H1 (cell line): ENCODE data around the gene CEP72. TPM values are rescaled to one million over a fixed set of nuclear protein-coding genes. Genes with fewer than 3 reads are reported as not detected.

Experiments used
- CTCF ChIA-PET: fragments of 300-600 bp; sonication (Branson Sonifier 250); formaldehyde crosslinking; loops from one replicate; lab custom pipeline; 2021; ENCODE audit not compliant: partially characterized antibody; lab: Charles Lee
- POLR2A ChIA-PET: fragments of 300-600 bp; sonication (Branson Sonifier 250); formaldehyde crosslinking; loops from one replicate; lab custom pipeline; 2021; ENCODE audit warnings: inconsistent platforms; ENCODE audit not compliant: partially characterized antibody; lab: Charles Lee
- DNase-seq, 2 experiments: peaks; one replicate each; pipeline versions ENCODE4 v3.0.0 to v3.0.0-alpha.2; 2010 to 2022; ENCODE audit warnings: low spot score in 2 of 2, low read depth in 1 of 2, mixed read lengths in 1 of 2
- FAIRE-seq: peaks from 2 replicates; lab custom pipeline; 2011; peaks lifted over from hg19 to GRCh38; lab: Jason Lieb, UNC
- H2AFZ ChIP-seq: 2 replicates; pipeline ENCODE4 v1.8.1; 2012; ENCODE audit warnings: low read length, inconsistent platforms
- H2AK5ac ChIP-seq: 2 replicates; pipeline ENCODE4 v1.6.1; 2013; ENCODE audit warnings: low read depth, low read length
- H2BK120ac ChIP-seq: replicated peaks from 2 replicates; pipeline ENCODE3; 2013; ENCODE audit warnings: low read depth, low read length, inconsistent platforms
- H2BK12ac ChIP-seq: 2 replicates; pipeline ENCODE4 v1.6.1; 2013; ENCODE audit warnings: low read depth, low read length
- H2BK15ac ChIP-seq: 2 replicates; pipeline ENCODE4 v1.6.1; 2013; ENCODE audit warnings: low read length
- H2BK20ac ChIP-seq: 2 replicates; pipeline ENCODE4 v1.6.1; 2013; ENCODE audit warnings: low read length
- H2BK5ac ChIP-seq: 2 replicates; pipeline ENCODE4 v1.6.1; 2013; ENCODE audit warnings: low read depth, low read length
- H3K14ac ChIP-seq: 2 replicates; pipeline ENCODE4 v1.6.1; 2013; ENCODE audit warnings: inconsistent platforms; ENCODE audit not compliant: insufficient read length
- H3K18ac ChIP-seq: 2 replicates; pipeline ENCODE4 v1.6.1; 2013; ENCODE audit warnings: low read length; ENCODE audit errors: extremely low read depth
- H3K23ac ChIP-seq: 2 replicates; pipeline ENCODE4 v1.6.1; 2013; ENCODE audit warnings: inconsistent platforms; ENCODE audit not compliant: insufficient read length
- H3K23me2 ChIP-seq: 2 replicates; pipeline ENCODE4 v1.6.1; 2013; ENCODE audit warnings: low read depth, low read length
- H3K27ac ChIP-seq: 2 replicates; pipeline ENCODE4 v1.6.1; 2011; ENCODE audit warnings: low read depth, low read length, inconsistent platforms
- H3K27me3 ChIP-seq, 4 experiments: replicated peaks in 1 of 4; 1 replicate in 1 of 4; 2 replicates in 3 of 4; pipeline versions ENCODE4 v1.6.1 to v1.8.1; 2011 to 2013; ENCODE audit warnings: low read length in 3 of 4, mild to moderate bottlenecking in 3 of 4, inconsistent platforms in 2 of 4, mixed read lengths in 2 of 4, moderate library complexity in 1 of 4; ENCODE audit not compliant: control insufficient read depth in 3 of 4, insufficient read depth in 3 of 4; ENCODE audit errors: extremely low read depth in 1 of 4
- H3K36me3 ChIP-seq, 4 experiments: 2 replicates each; pipeline versions ENCODE4 v1.6.1 to v1.8.1; 2011 to 2013; ENCODE audit warnings: mild to moderate bottlenecking in 4 of 4, low read length in 3 of 4, moderate library complexity in 2 of 4, control low read depth in 1 of 4, inconsistent platforms in 1 of 4; ENCODE audit not compliant: insufficient read depth in 4 of 4, control insufficient read depth in 2 of 4
- H3K4ac ChIP-seq: replicated peaks from 2 replicates; pipeline ENCODE3; 2013; ENCODE audit warnings: low read length, low read depth, mixed read lengths, inconsistent platforms; ENCODE audit not compliant: insufficient read length
- H3K4me1 ChIP-seq, 4 experiments: replicated peaks in 1 of 4; 1 replicate in 1 of 4; 2 replicates in 3 of 4; pipeline versions ENCODE4 v1.6.1 to v1.8.1; 2011 to 2013; ENCODE audit warnings: low read length in 3 of 4, inconsistent platforms in 2 of 4, mixed read lengths in 1 of 4; ENCODE audit not compliant: insufficient read depth in 4 of 4, control insufficient read depth in 3 of 4
- H3K4me2 ChIP-seq, 2 experiments: 2 replicates each; pipeline versions ENCODE4 v1.6.1 to v1.8.1; 2011 to 2013; ENCODE audit warnings: low read depth in 2 of 2, low read length in 2 of 2, control low read depth in 1 of 2, inconsistent platforms in 1 of 2, mild to moderate bottlenecking in 1 of 2; ENCODE audit not compliant: insufficient read depth in 1 of 2
- H3K4me3 ChIP-seq, 4 experiments: fragments of 200-600, 300-600 bp in 1 of 4; sonication (generic), shearing (Covaris generic), sonication (Bioruptor Twin) in 1 of 4; 2 replicates each; pipeline versions ENCODE4 v1.5.1 to v1.8.1; 2011 to 2016; ENCODE audit warnings: low read length in 4 of 4, low read depth in 3 of 4, control low read depth in 2 of 4, inconsistent platforms in 2 of 4, mild to moderate bottlenecking in 2 of 4, mixed read lengths in 1 of 4, moderate library complexity in 1 of 4; ENCODE audit not compliant: insufficient read depth in 2 of 4; ENCODE audit errors: extremely low read depth in 1 of 4
- H3K56ac ChIP-seq: replicated peaks from 2 replicates; pipeline ENCODE3; 2013; ENCODE audit warnings: low read depth, mild to moderate bottlenecking, mixed read lengths, low read length, inconsistent platforms; ENCODE audit not compliant: insufficient read length
- H3K79me1 ChIP-seq: 2 replicates; pipeline ENCODE4 v1.6.1; 2013; ENCODE audit warnings: low read depth, low read length, control low read depth
- H3K79me2 ChIP-seq, 2 experiments: 2 replicates each; pipeline versions ENCODE4 v1.6.1 to v1.8.1; 2012 to 2013; ENCODE audit warnings: low read length in 2 of 2, mild to moderate bottlenecking in 2 of 2, inconsistent platforms in 1 of 2; ENCODE audit not compliant: insufficient read depth in 2 of 2, control insufficient read depth in 1 of 2
- H3K9ac ChIP-seq, 4 experiments: replicated peaks in 1 of 4; 1 replicate in 1 of 4; 2 replicates in 3 of 4; pipeline versions ENCODE4 v1.6.1 to v1.8.1; 2011 to 2013; ENCODE audit warnings: low read depth in 3 of 4, low read length in 3 of 4, control low read depth in 2 of 4, mild to moderate bottlenecking in 2 of 4, moderate library complexity in 2 of 4, inconsistent platforms in 1 of 4; ENCODE audit errors: extremely low read depth in 1 of 4
- H3K9me3 ChIP-seq, 2 experiments: 2 replicates each; pipeline versions ENCODE4 v1.6.1 to v1.8.1; 2012 to 2013; ENCODE audit warnings: mild to moderate bottlenecking in 2 of 2, moderate library complexity in 2 of 2, control low read depth in 1 of 2, inconsistent platforms in 1 of 2, low read depth in 1 of 2, low read length in 1 of 2, mixed read lengths in 1 of 2; ENCODE audit not compliant: insufficient read depth in 2 of 2
- H4K20me1 ChIP-seq, 2 experiments: replicated peaks in 1 of 2; 2 replicates each; pipeline versions ENCODE3 to v1.8.1; 2011 to 2013; ENCODE audit warnings: inconsistent platforms in 2 of 2, low read length in 2 of 2, mild to moderate bottlenecking in 1 of 2; ENCODE audit not compliant: insufficient read depth in 2 of 2, control insufficient read depth in 1 of 2
- H4K5ac ChIP-seq: 2 replicates; pipeline ENCODE4 v1.6.1; 2013; ENCODE audit warnings: low read length, low read depth, mixed read lengths, inconsistent platforms; ENCODE audit not compliant: insufficient read length
- H4K8ac ChIP-seq: 2 replicates; pipeline ENCODE4 v1.8.0; 2013; ENCODE audit warnings: mild to moderate bottlenecking, moderate library complexity, low read length, inconsistent platforms; ENCODE audit not compliant: insufficient read depth; ENCODE audit errors: extremely low read depth
- H4K91ac ChIP-seq: replicated peaks from 2 replicates; pipeline ENCODE3; 2013; ENCODE audit warnings: low read length, mixed read lengths, inconsistent platforms; ENCODE audit not compliant: insufficient read length
- BACH1 ChIP-seq: IDR thresholded peaks from 2 replicates; pipeline ENCODE4 v1.6.1; 2012; ENCODE audit warnings: low read length, improper control_type of control experiment
- BRCA1 ChIP-seq: IDR thresholded peaks from 2 replicates; pipeline ENCODE4 v1.6.1; 2012; ENCODE audit warnings: low read depth, low read length, improper control_type of control experiment
- JUN ChIP-seq: IDR thresholded peaks from 2 replicates; pipeline ENCODE4 v1.6.1; 2011; ENCODE audit warnings: low read depth, mild to moderate bottlenecking, improper control_type of control experiment, low read length
- NRF1 ChIP-seq: IDR thresholded peaks from 2 replicates; pipeline ENCODE4 v1.6.1; 2011; ENCODE audit warnings: mild to moderate bottlenecking, low read depth, low read length, improper control_type of control experiment
- RAD21 ChIP-seq, 2 experiments: IDR thresholded peaks in 1 of 2; conservative IDR thresholded peaks in 1 of 2; 2 replicates each; pipeline ENCODE4 v1.6.1; 2011; ENCODE audit warnings: low read depth in 2 of 2, low read length in 2 of 2, improper control_type of control experiment in 1 of 2, inconsistent platforms in 1 of 2, mild to moderate bottlenecking in 1 of 2, moderate library complexity in 1 of 2
- RBBP5 ChIP-seq: IDR thresholded peaks from 2 replicates; pipeline ENCODE4 v1.7.1; 2012; ENCODE audit warnings: low read depth, mild to moderate bottlenecking, inconsistent platforms, low read length, moderate library complexity, borderline replicate concordance
- SIN3A ChIP-seq, 2 experiments: IDR thresholded peaks in 1 of 2; conservative IDR thresholded peaks in 1 of 2; 2 replicates each; pipeline ENCODE4 v1.6.1; 2011 to 2012; ENCODE audit warnings: low read length in 2 of 2, improper control_type of control experiment in 1 of 2, low read depth in 1 of 2, mild to moderate bottlenecking in 1 of 2
- SIRT6 ChIP-seq: IDR thresholded peaks from one replicate; pipeline ENCODE4 v1.7.1; 2012; ENCODE audit warnings: low read length, inconsistent platforms
- SP1 ChIP-seq: IDR thresholded peaks from 2 replicates; pipeline ENCODE4 v1.6.1; 2011; ENCODE audit warnings: low read depth, low read length
- TAF1 ChIP-seq: IDR thresholded peaks from 2 replicates; pipeline ENCODE4 v1.6.1; 2011; ENCODE audit warnings: mild to moderate bottlenecking, low read depth, low read length
- TBP ChIP-seq: IDR thresholded peaks from 2 replicates; pipeline ENCODE4 v1.6.1; 2011; ENCODE audit warnings: low read depth, low read length, improper control_type of control experiment
- TEAD4 ChIP-seq: IDR thresholded peaks from 2 replicates; pipeline ENCODE4 v1.6.1; 2012; ENCODE audit warnings: low read depth, low read length, inconsistent platforms, mixed read lengths
- WGBS, 2 experiments: shearing (Covaris generic) in 1 of 2; methylation state at CpG; one replicate each; pipeline versions ENCODE4 v1.1.6 to v1.1.7; 2013 to 2015; ENCODE audit warnings: low lambda C conversion rate in 2 of 2, mixed read lengths in 2 of 2, inconsistent platforms in 1 of 2, low coverage in 1 of 2, missing lambda C conversion rate in 1 of 2; ENCODE audit not compliant: insufficient replicate concordance in 2 of 2, insufficient coverage in 1 of 2, insufficient read length in 1 of 2; ENCODE audit errors: extremely low coverage in 1 of 2, missing lambda C conversion rate in 1 of 2; 5-methylcytosine and 5-hydroxymethylcytosine counted together
- polyA plus RNA-seq, 7 experiments: library from polyadenylated mRNA; depleted of rRNA in 3 of 7; stranded (reverse) in 5 of 7; unstranded in 2 of 7; fragments of >200 nt in 5 of 7; fragments of 200-250 nt in 2 of 7; gene quantifications; 1 replicate in 5 of 7; 2 replicates in 1 of 7; 4 replicates in 1 of 7; pipeline versions ENCODE4 v1.2.1 to v1.2.3, GENCODE V29; 2011 to 2013; ENCODE audit warnings: missing spikeins in 2 of 7, mixed read lengths in 2 of 7
- total RNA-seq: library from RNA; stranded (reverse); fragmentation: NEBNext Ultra II Directional; extraction: Animal tissue kit (Norgen Biotek cat#: 25700); gene quantifications from 2 replicates; pipeline ENCODE4 v1.2.1, GENCODE V29; 2021

CEP72 gene
- total and polyA plus RNA-seq, 2 of the 8 experiments (the other 6 are each of a cell fraction or from before 2014, with no cell fraction given), result 13.1 to 19.6 TPM

DNA sequence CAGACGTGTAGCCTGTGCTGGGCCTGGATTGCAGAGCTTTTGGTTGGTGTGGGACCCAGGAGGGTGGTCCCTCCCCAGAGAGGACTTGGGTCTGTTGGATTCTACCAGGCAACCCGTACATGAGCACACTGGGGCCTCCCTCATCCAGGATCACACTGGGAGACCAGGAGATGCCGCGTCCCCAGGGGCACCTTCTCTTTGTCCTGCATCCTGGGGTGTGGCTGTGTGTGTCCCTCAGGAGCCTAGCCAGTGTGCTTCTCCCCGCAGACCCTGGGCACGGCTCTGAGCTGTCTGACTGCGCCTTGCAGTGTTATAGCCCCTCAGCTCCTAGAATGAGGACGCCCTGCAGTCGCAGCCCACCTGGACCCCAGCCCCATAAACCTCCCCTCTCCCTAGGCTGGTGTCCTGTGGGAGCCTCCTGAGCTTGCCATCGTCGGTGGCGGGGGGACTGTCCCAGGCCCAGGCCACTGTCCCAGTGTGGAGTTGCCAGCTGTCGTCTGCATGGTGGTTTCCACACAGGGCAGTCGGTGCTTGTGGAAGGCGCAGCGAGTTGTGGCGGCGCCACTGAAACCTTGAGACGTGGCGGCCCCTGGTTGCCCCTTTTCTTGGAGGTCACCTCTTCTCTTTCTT lies 27.6 kb downstream of the CEP72 start:
- ChIA-PET POLR2A (interaction anchor here (1.8 kb wide), 1 partner anchor 13 kb away, joined by 12 read pairs; no protein-coding TSS in a partner anchor), CTCF (interaction anchor here (0.9 to 1.6 kb wide), 4 partner anchors 17 to 48 kb away, joined by 3 to 4 read pairs (median 3); no protein-coding TSS in a partner anchor)
- H4K91ac ChIP-seq, result no peak overlapping the region
- no peak overlapping the region for H2BK15ac ChIP-seq
- H3K36me3 ChIP-seq, result peaks cover 13 to 51% (median 38%) of the 10 kb centered on the region in 4 experiments
- no peak for TF ChIP-seq TBP
- no peak for TF ChIP-seq BRCA1
- no peak for TF ChIP-seq SIRT6
- no peak for TF ChIP-seq RBBP5
- TF ChIP-seq TEAD4, result no peak
- no peak for TF ChIP-seq NRF1
- no peak for TF ChIP-seq TAF1
- no peak for TF ChIP-seq RAD21 (IDR thresholded peaks at IDR 0.05 in 1 of 2, conservative IDR thresholded peaks at IDR 0.05 in 1 of 2; ENCODE audit: low read depth in 2 of 2, low read length in 2 of 2)
- TF ChIP-seq SIN3A (conservative IDR thresholded peaks at IDR 0.05 in 1 of 2, IDR thresholded peaks at IDR 0.05 in 1 of 2; ENCODE audit: low read depth in 1 of 2, low read length in 2 of 2), result no peak
- TF ChIP-seq BACH1, result no peak
- TF ChIP-seq JUN, result no peak
- no peak for TF ChIP-seq SP1
- DNase-seq (no peak), FAIRE-seq (no peak)
- H3K23ac ChIP-seq, result no peak overlapping the region
- H3K23me2 ChIP-seq, result no peaks in the 10 kb centered on the region
- 89% methylated on average over 20 of the region's 20 CpGs; no CpG with 5 or more reads in 1 of the 2 experiments for WGBS, 2 experiments
- H2AK5ac ChIP-seq, result no peak overlapping the region
- H3K4me3 ChIP-seq, result no peak overlapping the region
- H3K4ac ChIP-seq, result no peak overlapping the region
- no peaks in the 10 kb centered on the region for H3K4me1 ChIP-seq
- H3K79me2 ChIP-seq, result no peaks in the 10 kb centered on the region
- H3K14ac ChIP-seq, result no peak overlapping the region
- no peaks in the 10 kb centered on the region for H3K9me3 ChIP-seq
- H2BK120ac ChIP-seq, result no peak overlapping the region
- no peak overlapping the region for H3K56ac ChIP-seq
- H3K27me3 ChIP-seq, result no peaks in the 10 kb centered on the region
- H3K4me2 ChIP-seq, result no peak overlapping the region
- no peaks in the 10 kb centered on the region for H3K79me1 ChIP-seq
- H2BK20ac ChIP-seq, result no peak overlapping the region
- H4K20me1 ChIP-seq, result peaks cover 0 to 12% of the 10 kb centered on the region in 2 experiments
- no peak overlapping the region for H3K9ac ChIP-seq
- no peak overlapping the region for H2BK5ac ChIP-seq
- H2BK12ac ChIP-seq, result no peak overlapping the region
- no peak overlapping the region for H4K8ac ChIP-seq
- H3K27ac ChIP-seq, result no peak overlapping the region
- no peak overlapping the region for H2AFZ ChIP-seq
- H4K5ac ChIP-seq, result no peak overlapping the region
- no peak overlapping the region for H3K18ac ChIP-seq
